HEK293T (cell line): ENCODE measurements around the gene PQBP1.
"Not testable (repeated sequence)": the region's sequence is repeated elsewhere in the genome, so short reads cannot be mapped to it uniquely, and the experiment has no call there.

Experiments used
- CTCF ChIA-PET: fragments of 350-600 bp; formaldehyde crosslinking; extraction: SDS; loops from one replicate; lab custom pipeline; 2021; ENCODE audit warnings: antibody characterized with exemption, inconsistent platforms; lab: Yijun Ruan, JAX
- POLR2A ChIA-PET: fragments of 350-600 bp; formaldehyde crosslinking; extraction: SDS; loops from one replicate; lab custom pipeline; 2020; ENCODE audit warnings: antibody characterized with exemption, inconsistent platforms; lab: Yijun Ruan, JAX
- DNase-seq: peaks from one replicate; pipeline ENCODE4 v3.0.0; 2012; ENCODE audit warnings: mixed read lengths; ENCODE audit errors: extremely low spot score
- ARNT ChIP-seq: fragments of 450-650 bp; IDR thresholded peaks from 2 replicates; pipeline ENCODE4 v1.6.1; 2017; ENCODE audit warnings: mild to moderate bottlenecking
- BHLHE40 ChIP-seq: fragments of 450-650 bp; IDR thresholded peaks from 2 replicates; pipeline ENCODE4 v1.6.1; 2016; ENCODE audit warnings: mild to moderate bottlenecking, moderate library complexity, borderline replicate concordance
- CTBP1 ChIP-seq: fragments of 450-650 bp; IDR thresholded peaks from 2 replicates; pipeline ENCODE4 v1.6.1; 2016; ENCODE audit warnings: borderline replicate concordance
- ELF4 ChIP-seq: fragments of 450-650 bp; IDR thresholded peaks from 2 replicates; pipeline ENCODE4 v1.6.1; 2017; ENCODE audit warnings: antibody characterized with exemption
- FOXA1 ChIP-seq: fragments of 450-650 bp; IDR thresholded peaks from 2 replicates; pipeline ENCODE4 v1.6.1; 2016; ENCODE audit warnings: mild to moderate bottlenecking
- FOXK2 ChIP-seq: fragments of 450-650 bp; IDR thresholded peaks from 2 replicates; pipeline ENCODE4 v1.6.1; 2016; ENCODE audit warnings: mild to moderate bottlenecking
- FOXM1 ChIP-seq: fragments of 450-650 bp; IDR thresholded peaks from 2 replicates; pipeline ENCODE4 v1.6.1; 2017; ENCODE audit warnings: mild to moderate bottlenecking, borderline replicate concordance
- HDGF ChIP-seq: fragments of 450-650 bp; IDR thresholded peaks from 2 replicates; pipeline ENCODE4 v1.6.1; 2017; ENCODE audit warnings: antibody characterized with exemption, borderline replicate concordance
- L3MBTL2 ChIP-seq: fragments of 450-650 bp; conservative IDR thresholded peaks from 2 replicates; pipeline ENCODE4 v1.6.1; 2016; ENCODE audit warnings: mild to moderate bottlenecking
- LEF1 ChIP-seq: fragments of 450-650 bp; IDR thresholded peaks from 2 replicates; pipeline ENCODE4 v1.6.1; 2017; ENCODE audit warnings: mild to moderate bottlenecking, borderline replicate concordance
- NFRKB ChIP-seq: fragments of 450-650 bp; IDR thresholded peaks from 2 replicates; pipeline ENCODE4 v1.6.1; 2016; ENCODE audit warnings: mild to moderate bottlenecking, moderate library complexity
- SP1 ChIP-seq: fragments of 450-650 bp; IDR thresholded peaks from 2 replicates; pipeline ENCODE4 v1.6.1; 2017
- SUZ12 ChIP-seq: fragments of 450-650 bp; IDR thresholded peaks from 2 replicates; pipeline ENCODE4 v1.6.1; 2016; ENCODE audit warnings: mild to moderate bottlenecking
- TARDBP ChIP-seq: fragments of 450-650 bp; IDR thresholded peaks from 2 replicates; pipeline ENCODE4 v1.6.1; 2016
- ZNF384 ChIP-seq: fragments of 450-650 bp; IDR thresholded peaks from 2 replicates; pipeline ENCODE4 v1.6.1; 2016
- TF ChIP-seq, protein P1 (sequence below): fragments of 450-650 bp; IDR thresholded peaks from 2 replicates; pipeline ENCODE4 v1.6.1; 2016

The PQBP1 gene

GRCh38 chrX:48897625-48898306, at the start of gene PQBP1, which contains the start of gene TIMM17B:
TSS of gene PQBP1 (plus strand) at chrX:48897930. CDS start at chrX:48898510, 580 bp downstream.
TSS of gene TIMM17B (minus strand) at chrX:48897768. CDS start at chrX:48897749, 19 bp downstream.
- peak; percentile 18; the same call in 1 of the 2 replicates for TF ChIP-seq ELF4
- no peak for TF ChIP-seq ZNF384
- no peak; the same call in 1 of the 2 replicates for TF ChIP-seq HDGF
- peak; percentile 75 for TF ChIP-seq BHLHE40
- TF ChIP-seq TARDBP: no peak
- no peak for TF ChIP-seq FOXK2
- TF ChIP-seq FOXA1: no peak
- no peak for TF ChIP-seq NFRKB
- no peak for TF ChIP-seq SP1
- TF ChIP-seq, protein P1, sequence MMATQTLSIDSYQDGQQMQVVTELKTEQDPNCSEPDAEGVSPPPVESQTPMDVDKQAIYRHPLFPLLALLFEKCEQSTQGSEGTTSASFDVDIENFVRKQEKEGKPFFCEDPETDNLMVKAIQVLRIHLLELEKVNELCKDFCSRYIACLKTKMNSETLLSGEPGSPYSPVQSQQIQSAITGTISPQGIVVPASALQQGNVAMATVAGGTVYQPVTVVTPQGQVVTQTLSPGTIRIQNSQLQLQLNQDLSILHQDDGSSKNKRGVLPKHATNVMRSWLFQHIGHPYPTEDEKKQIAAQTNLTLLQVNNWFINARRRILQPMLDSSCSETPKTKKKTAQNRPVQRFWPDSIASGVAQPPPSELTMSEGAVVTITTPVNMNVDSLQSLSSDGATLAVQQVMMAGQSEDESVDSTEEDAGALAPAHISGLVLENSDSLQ: peak; percentile 96
- DNase-seq: peak; percentile 84
- ChIA-PET POLR2A (interaction anchor here (0.7 to 2.8 kb wide), 14 partner anchors 9 to 273 kb away, joined by 3 to 26 read pairs (median 5); partner anchors contain the start of genes HDAC6, PCSK1N and SLC35A2), CTCF (no interaction called here)

GRCh38 chrX:48848847-48849246, 48.9 kb upstream of the PQBP1 start:
- no peak for DNase-seq
- ChIA-PET POLR2A (no interaction called here), CTCF (no interaction called here)
- TF ChIP-seq ZNF384 (no peak), TARDBP (no peak), FOXM1 (no peak), BHLHE40 (no peak), SUZ12 (no peak), HDGF (no peak), FOXK2 (no peak), ELF4 (no peak), NFRKB (no peak), CTBP1 (no peak), L3MBTL2 (no peak), FOXA1 (no peak), LEF1 (no peak), ARNT (no peak), SP1 (no peak)
- TF ChIP-seq, protein P1: no peak

- DNase-seq: no peak
- ChIA-PET POLR2A (no interaction called here), CTCF (no interaction called here)
- TF ChIP-seq HDGF (no peak), FOXA1 (no peak), SP1 (no peak), NFRKB (no peak), ARNT (no peak), L3MBTL2 (no peak), ELF4 (no peak), CTBP1 (no peak), LEF1 (no peak), FOXM1 (no peak), FOXK2 (no peak), TARDBP (no peak), SUZ12 (no peak), ZNF384 (no peak)
- TF ChIP-seq, protein P1: no peak
These were observed 44.9 kb upstream of the PQBP1 start for GRCh38 chrX:48852857-48853256.

DNA sequence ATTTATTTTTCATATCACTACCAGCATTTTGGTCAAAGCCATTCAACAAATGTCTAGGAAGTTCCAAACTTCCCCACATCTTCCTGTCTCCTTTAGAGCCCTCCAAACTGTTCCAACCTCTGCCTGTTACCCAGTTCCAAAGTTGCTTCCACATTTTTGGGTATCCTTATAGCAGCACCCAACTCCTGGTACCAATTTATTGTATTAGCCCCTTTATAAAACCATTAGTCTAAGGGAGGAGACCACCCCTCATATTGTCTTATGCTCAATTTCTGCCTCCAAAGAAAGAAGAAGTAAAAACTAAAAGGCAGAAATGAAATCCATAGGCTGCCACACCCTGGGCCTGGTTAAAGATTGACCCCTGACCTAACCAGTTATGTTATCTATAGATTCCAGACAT, 44.2 kb upstream of the PQBP1 start:
- DNase-seq, POLR2A ChIA-PET, CTCF ChIA-PET: not testable (repeated sequence)

DNA sequence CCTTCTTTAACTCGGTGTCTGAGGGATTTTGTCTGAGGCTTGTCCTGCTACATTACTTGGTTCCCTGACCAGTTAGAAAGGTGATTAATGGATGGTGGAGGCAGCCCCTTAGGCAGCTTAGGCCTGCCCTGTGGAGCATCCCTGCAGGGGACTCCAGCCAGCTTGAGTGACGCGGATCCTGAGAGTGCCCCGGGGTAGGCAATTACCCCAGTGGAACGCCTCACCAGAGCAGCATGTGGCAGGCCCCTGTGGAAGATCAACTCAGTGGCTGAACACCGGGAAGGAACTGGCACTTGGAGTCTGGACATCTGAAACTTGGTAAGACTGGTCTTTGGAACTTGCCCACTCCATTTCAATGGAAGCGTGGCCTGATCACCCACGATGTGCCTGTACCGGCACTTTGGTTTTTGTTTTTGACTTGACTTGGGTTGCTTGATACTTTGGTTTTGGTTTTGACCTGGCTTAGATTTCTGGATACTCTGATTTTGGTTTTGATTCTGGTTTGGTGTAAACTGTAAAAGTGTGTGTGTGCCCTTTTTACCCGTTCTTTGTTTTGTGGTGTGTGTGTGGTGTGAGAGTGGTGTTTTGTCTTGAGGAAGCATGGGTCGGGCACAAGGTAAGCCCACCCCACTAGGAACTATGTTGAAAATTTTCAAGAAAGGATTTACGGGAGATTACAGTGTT, 43.5 kb upstream of the PQBP1 start:
- POLR2A ChIA-PET, DNase-seq: not testable (repeated sequence)
- CTCF ChIA-PET: interaction anchor here (0.6 kb wide), 1 partner anchor 57 kb away, joined by 3 read pairs; no protein-coding TSS in a partner anchor

DNA sequence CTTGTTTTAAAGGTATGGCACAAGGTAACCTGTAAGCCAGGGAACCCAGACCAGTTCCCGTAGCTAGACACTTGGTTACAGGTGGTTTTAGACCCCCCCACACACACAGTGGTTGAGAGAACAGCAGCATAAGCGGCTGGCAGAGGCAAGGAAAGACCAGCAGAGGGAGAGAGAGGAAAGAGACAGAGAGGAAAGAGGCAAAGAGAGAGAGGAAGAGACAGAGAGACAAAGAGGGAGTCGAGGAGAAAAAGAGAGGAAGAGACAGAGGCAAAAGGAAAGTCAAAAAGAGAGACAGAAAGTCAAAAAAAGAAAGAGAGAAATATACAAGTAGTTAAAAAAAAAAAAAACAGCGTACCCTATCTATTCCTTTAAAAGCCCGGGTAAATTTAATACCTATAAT, 42.8 kb upstream of the PQBP1 start:
- CTCF ChIA-PET: interaction anchor here (0.6 kb wide), 1 partner anchor 58 kb away, joined by 3 read pairs; no protein-coding TSS in a partner anchor
- no peak for DNase-seq
- POLR2A ChIA-PET: no interaction called here
- TF ChIP-seq, protein P1: no peak
- no peak for TF ChIP-seq ARNT
- no peak for TF ChIP-seq FOXM1
- no peak for TF ChIP-seq FOXK2
- no peak for TF ChIP-seq BHLHE40
- no peak for TF ChIP-seq LEF1
- TF ChIP-seq FOXA1: no peak
- TF ChIP-seq CTBP1: no peak
- TF ChIP-seq L3MBTL2: no peak
- no peak for TF ChIP-seq ELF4
- TF ChIP-seq HDGF: no peak
- TF ChIP-seq SP1: no peak
- TF ChIP-seq TARDBP: no peak
- TF ChIP-seq NFRKB: no peak
- TF ChIP-seq SUZ12: no peak
- TF ChIP-seq ZNF384: no peak
